DOHH2 (cell line): ENCODE measurements around the gene C2CD3.
"Not testable (repeated sequence)": the region's sequence is repeated elsewhere in the genome, so short reads cannot be mapped to it uniquely, and the experiment has no call there.

Experiments
- H3F3A ChIP-seq: fragments of 200-600 bp; sonication (generic), shearing (Covaris generic); 2 replicates; pipeline ENCODE4 v1.6.0; 2016; ENCODE audit warnings: antibody characterized with exemption, mild to moderate bottlenecking; ENCODE audit not compliant: control insufficient read depth, insufficient read depth
- H3K27ac ChIP-seq: fragments of 200-600 bp; sonication (generic); 2 replicates; pipeline ENCODE4 v1.5.1; 2014; ENCODE audit warnings: low read depth, mild to moderate bottlenecking, low read length, moderate library complexity
- H3K27me3 ChIP-seq: fragments of 200-600 bp; sonication (generic); 2 replicates; pipeline ENCODE4 v1.6.1; 2014; ENCODE audit warnings: mild to moderate bottlenecking, low read length, mixed read lengths; ENCODE audit not compliant: control insufficient read depth
- H3K36me3 ChIP-seq: fragments of 200-600 bp; sonication (generic); 2 replicates; pipeline ENCODE4 v1.6.1; 2014; ENCODE audit warnings: mild to moderate bottlenecking, low read length, moderate library complexity, mixed read lengths; ENCODE audit not compliant: control insufficient read depth
- H3K4me1 ChIP-seq: fragments of 200-600 bp; sonication (generic); 2 replicates; pipeline ENCODE4 v1.6.1; 2014; ENCODE audit warnings: mild to moderate bottlenecking, low read length, mixed read lengths; ENCODE audit not compliant: control insufficient read depth
- H3K4me2 ChIP-seq: fragments of 200-600 bp; sonication (generic); 2 replicates; pipeline ENCODE4 v1.6.0; 2014; ENCODE audit warnings: mild to moderate bottlenecking, low read length, moderate library complexity
- H3K4me3 ChIP-seq: fragments of 200-600 bp; sonication (generic); 2 replicates; pipeline ENCODE4 v1.5.1; 2014; ENCODE audit warnings: mild to moderate bottlenecking, low read length, mixed read lengths
- H3K79me2 ChIP-seq: fragments of 200-600 bp; sonication (generic); 2 replicates; pipeline ENCODE4 v1.6.1; 2014; ENCODE audit warnings: mild to moderate bottlenecking, low read length, mixed read lengths; ENCODE audit not compliant: control insufficient read depth
- H3K9me2 ChIP-seq: fragments of 200-600 bp; sonication (generic); replicated peaks from 2 replicates; pipeline ENCODE4 v1.6.1; 2014; ENCODE audit warnings: mild to moderate bottlenecking, low read length, mixed read lengths; ENCODE audit not compliant: control insufficient read depth
- H3K9me3 ChIP-seq: fragments of 200-600 bp; sonication (generic); 2 replicates; pipeline ENCODE4 v1.6.1; 2014; ENCODE audit warnings: antibody characterized with exemption, low read length, mixed read lengths; ENCODE audit not compliant: control insufficient read depth, insufficient read depth
- H4K20me1 ChIP-seq: fragments of 200-600 bp; sonication (generic); 2 replicates; pipeline ENCODE4 v1.6.0; 2014; ENCODE audit warnings: low read depth, mild to moderate bottlenecking, antibody characterized with exemption, low read length, moderate library complexity; ENCODE audit not compliant: control insufficient read depth, insufficient read depth
- CTCF ChIP-seq: fragments of 200-600 bp; sonication (generic); IDR thresholded peaks from one replicate; pipeline ENCODE4 v1.5.1; 2014; ENCODE audit warnings: antibody characterized with exemption, mild to moderate bottlenecking, low read depth, low read length; ENCODE audit not compliant: poor library complexity, severe bottlenecking
- EZH2phosphoT487 ChIP-seq: fragments of 200-600 bp; sonication (generic); IDR thresholded peaks from 2 replicates; pipeline ENCODE4 v1.6.1; 2017; ENCODE audit warnings: borderline replicate concordance, mild to moderate bottlenecking, antibody characterized with exemption, low read length, moderate library complexity, mixed read lengths

The C2CD3 gene

DNA sequence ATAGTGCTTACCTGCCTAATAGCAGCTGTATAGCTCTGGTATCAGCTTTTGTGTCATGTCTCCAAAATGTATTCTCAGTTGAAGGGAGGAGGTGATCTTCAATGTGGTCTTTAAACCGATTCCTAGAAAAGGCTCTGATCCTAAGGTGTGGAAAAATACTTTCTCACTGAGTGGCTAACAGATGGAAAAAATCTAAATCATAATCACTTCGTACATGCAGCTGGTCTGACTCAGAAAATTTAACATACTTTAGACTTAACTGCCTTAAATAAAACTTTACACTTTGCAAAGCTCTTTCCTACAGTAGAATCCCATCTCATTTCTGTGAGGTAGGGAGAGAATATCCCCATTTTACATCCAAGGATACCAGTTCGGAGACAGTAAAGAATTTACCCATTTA is 38.0 kb downstream of the C2CD3 start:
- Histone ChIP-seq H3K9me2 (no peaks in the 10 kb centered on the region), H3K4me2 (no peak overlapping the region), H3K4me1 (no peaks in the 10 kb centered on the region), H3K79me2 (no peaks in the 10 kb centered on the region), H3K9me3 (no peaks in the 10 kb centered on the region), H3F3A (no peaks in the 10 kb centered on the region), H3K4me3 (no peak overlapping the region), H3K36me3 (peaks cover 52% of the 10 kb centered on the region), H3K27ac (no peak overlapping the region), H4K20me1 (no peaks in the 10 kb centered on the region), H3K27me3 (no peaks in the 10 kb centered on the region)
- TF ChIP-seq CTCF (no peak), EZH2phosphoT487 (no peak)

DNA sequence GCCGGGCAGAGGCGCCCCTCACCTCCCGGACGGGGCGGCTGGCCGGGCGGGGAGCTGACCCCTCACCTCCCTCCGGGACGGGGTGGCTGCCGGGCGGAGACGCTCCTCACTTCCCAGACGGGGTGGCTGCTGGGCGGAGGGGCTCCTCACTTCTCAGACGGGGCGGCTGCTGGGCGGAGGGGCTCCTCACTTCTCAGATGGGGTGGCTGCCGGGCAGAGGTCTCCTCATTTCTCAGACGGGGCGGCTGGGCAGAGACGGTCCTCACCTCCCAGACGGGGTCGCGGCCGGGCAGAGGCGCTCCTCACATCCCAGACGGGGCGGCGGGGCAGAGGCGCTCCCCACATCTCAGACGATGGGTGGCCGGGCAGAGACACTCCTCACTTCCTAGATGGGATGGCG is 41.7 kb downstream of the C2CD3 start:
- H3F3A ChIP-seq, H3K9me3 ChIP-seq, H3K9me2 ChIP-seq, H3K79me2 ChIP-seq, H3K4me2 ChIP-seq, H3K27ac ChIP-seq, H3K27me3 ChIP-seq, H3K4me1 ChIP-seq, H4K20me1 ChIP-seq, H3K4me3 ChIP-seq: not testable (repeated sequence)
- H3K36me3 ChIP-seq: peaks cover 34% of the 10 kb centered on the region

GRCh38 chr11:74123008-74123448 is 47.8 kb downstream of the C2CD3 start:
- peaks cover 18% of the 10 kb centered on the region for H3K36me3 ChIP-seq
- H3K9me3 ChIP-seq: no peaks in the 10 kb centered on the region
- no peaks in the 10 kb centered on the region for H4K20me1 ChIP-seq
- no peaks in the 10 kb centered on the region for H3K79me2 ChIP-seq
- TF ChIP-seq EZH2phosphoT487 (no peak), CTCF (no peak)
- H3K4me1 ChIP-seq: no peaks in the 10 kb centered on the region
- no peaks in the 10 kb centered on the region for H3K27me3 ChIP-seq
- no peaks in the 10 kb centered on the region for H3K9me2 ChIP-seq
- H3K27ac ChIP-seq: no peak overlapping the region
- no peak overlapping the region for H3K4me2 ChIP-seq
- H3K4me3 ChIP-seq: no peak overlapping the region
- peaks cover 10% of the 10 kb centered on the region for H3F3A ChIP-seq

GRCh38 chr11:74121804-74122203 is 49.0 kb downstream of the C2CD3 start:
- no peak for TF ChIP-seq CTCF
- TF ChIP-seq EZH2phosphoT487: no peak
- H3K36me3 ChIP-seq: peaks cover 26% of the 10 kb centered on the region

GRCh38 chr11:74120260-74121035 is 50.4 kb downstream of the C2CD3 start:
- peaks cover 35% of the 10 kb centered on the region for H3K36me3 ChIP-seq
- not testable (repeated sequence) for H3K4me1 ChIP-seq, H4K20me1 ChIP-seq, H3K4me3 ChIP-seq, H3F3A ChIP-seq, H3K27ac ChIP-seq, H3K27me3 ChIP-seq, H3K9me2 ChIP-seq, H3K4me2 ChIP-seq, H3K79me2 ChIP-seq, H3K9me3 ChIP-seq

More at GRCh38 chr11:74121804-74122203, 49.0 kb downstream of the C2CD3 start:
- Histone ChIP-seq H3K27me3 (no peaks in the 10 kb centered on the region), H3F3A (peaks cover 10% of the 10 kb centered on the region), H3K27ac (no peak overlapping the region), H3K4me2 (no peak overlapping the region), H3K79me2 (no peaks in the 10 kb centered on the region), H3K4me3 (no peak overlapping the region), H3K9me2 (no peaks in the 10 kb centered on the region), H3K4me1 (no peaks in the 10 kb centered on the region), H4K20me1 (no peaks in the 10 kb centered on the region), H3K9me3 (no peaks in the 10 kb centered on the region)
